Activated naive CD8-positive, alpha-beta T cell treated with anti-CD3 and anti-CD28 coated beads for 36 hours (primary cell): Measurements from ENCODE around the gene LRIG1. TPM values are rescaled to one million over a fixed set of nuclear protein-coding genes. Genes with fewer than 3 reads are reported as not detected.

Source experiments
- DNase-seq: peaks from one replicate; pipeline ENCODE4 v3.0.0; 2021
- H3K27ac Mint-ChIP-seq: one replicate; pipeline ENCODE4 v1.8.0; 2022; ENCODE audit warnings: mild to moderate bottlenecking, moderate library complexity, mixed read lengths
- H3K27me3 Mint-ChIP-seq: one replicate; pipeline ENCODE4 v1.8.0; 2022; ENCODE audit warnings: mild to moderate bottlenecking, mixed read lengths
- H3K36me3 Mint-ChIP-seq: one replicate; pipeline ENCODE4 v1.8.0; 2021; ENCODE audit warnings: mild to moderate bottlenecking, mixed read lengths
- H3K4me1 Mint-ChIP-seq: one replicate; pipeline ENCODE4 v1.8.0; 2021; ENCODE audit warnings: mixed read lengths
- H3K4me3 Mint-ChIP-seq: one replicate; pipeline ENCODE4 v1.8.0; 2022; ENCODE audit warnings: mild to moderate bottlenecking, moderate library complexity, mixed read lengths
- H3K9me3 Mint-ChIP-seq: one replicate; pipeline ENCODE4 v1.8.0; 2022; ENCODE audit warnings: mixed read lengths
- total RNA-seq, 2 experiments: library from RNA; stranded (reverse); gene quantifications; one replicate each; pipeline ENCODE4 v1.2.3, GENCODE V29; 2021

Gene LRIG1
- total RNA-seq, 2 experiments from 2014 or later, result 8.2 to 8.5 TPM

DNA sequence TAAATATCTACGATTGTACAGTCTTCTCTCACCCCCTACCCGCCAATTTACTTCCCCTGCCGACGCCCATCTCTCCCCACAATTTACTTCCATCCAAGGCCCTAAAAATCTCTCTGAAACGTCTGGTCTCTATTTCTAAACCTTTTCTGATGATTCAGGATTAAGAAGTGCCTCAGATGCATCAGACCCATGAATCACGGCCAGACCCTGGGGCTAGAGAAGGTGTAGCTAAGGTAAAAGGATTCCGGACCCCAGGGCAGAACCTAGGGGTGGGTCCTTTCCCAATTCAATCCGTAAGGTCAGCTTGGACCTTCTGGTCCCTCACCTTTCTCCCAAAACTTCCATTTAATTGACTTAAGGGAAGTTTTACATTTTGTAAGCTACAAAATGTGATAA lies 46.4 kb downstream of the LRIG1 start:
- Mint-ChIP-seq H3K27ac (no peak overlapping the region), H3K36me3 (peaks cover 1% of the 10 kb centered on the region), H3K4me1 (no peaks in the 10 kb centered on the region), H3K4me3 (no peak overlapping the region), H3K27me3 (no peaks in the 10 kb centered on the region), H3K9me3 (no peaks in the 10 kb centered on the region)
- DNase-seq, result no peak

DNA sequence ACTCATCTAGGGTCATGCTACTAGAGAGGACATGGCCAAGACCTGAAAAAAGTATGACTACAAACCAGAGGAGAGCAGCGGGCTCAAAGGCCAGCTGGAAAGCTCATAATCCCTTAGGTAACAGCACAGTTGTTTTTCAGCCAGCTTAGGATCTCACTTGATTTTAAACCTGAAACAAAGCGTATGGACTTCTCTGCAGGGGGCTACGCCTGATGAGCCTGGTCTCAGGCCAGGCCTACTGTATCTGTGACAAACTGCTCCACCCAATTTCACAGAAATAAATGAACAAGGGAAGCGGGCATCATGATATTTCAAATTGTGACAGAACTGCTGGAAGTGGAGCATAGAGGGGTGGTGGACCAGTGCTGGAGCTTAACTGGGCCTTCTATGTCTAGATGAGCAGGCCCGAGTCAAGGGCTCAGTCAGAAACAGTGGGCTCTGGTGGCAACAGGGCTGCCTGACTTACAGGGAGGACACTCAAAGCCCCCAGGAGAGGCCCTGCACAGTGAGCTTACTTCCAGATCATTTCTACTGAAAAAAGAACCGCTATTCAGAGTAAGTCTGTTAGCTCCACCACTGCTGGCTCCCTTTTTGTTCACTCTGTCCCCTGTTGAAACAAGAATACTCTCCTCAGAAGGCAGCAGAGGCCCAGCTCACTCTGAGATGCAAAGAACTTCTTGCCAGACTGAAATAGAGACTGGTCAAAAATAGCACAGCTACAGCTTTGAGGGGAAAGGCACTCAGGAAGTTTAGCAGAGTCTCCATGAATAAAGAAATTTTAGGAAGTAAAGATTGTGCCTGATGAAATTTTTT lies 47.0 kb downstream of the LRIG1 start:
- peaks cover 1% of the 10 kb centered on the region for H3K36me3 Mint-ChIP-seq
- no peak overlapping the region for H3K4me3 Mint-ChIP-seq
- no peak overlapping the region for H3K27ac Mint-ChIP-seq
- H3K9me3 Mint-ChIP-seq, result no peaks in the 10 kb centered on the region
- DNase-seq, result no peak
- no peaks in the 10 kb centered on the region for H3K4me1 Mint-ChIP-seq
- no peaks in the 10 kb centered on the region for H3K27me3 Mint-ChIP-seq

DNA sequence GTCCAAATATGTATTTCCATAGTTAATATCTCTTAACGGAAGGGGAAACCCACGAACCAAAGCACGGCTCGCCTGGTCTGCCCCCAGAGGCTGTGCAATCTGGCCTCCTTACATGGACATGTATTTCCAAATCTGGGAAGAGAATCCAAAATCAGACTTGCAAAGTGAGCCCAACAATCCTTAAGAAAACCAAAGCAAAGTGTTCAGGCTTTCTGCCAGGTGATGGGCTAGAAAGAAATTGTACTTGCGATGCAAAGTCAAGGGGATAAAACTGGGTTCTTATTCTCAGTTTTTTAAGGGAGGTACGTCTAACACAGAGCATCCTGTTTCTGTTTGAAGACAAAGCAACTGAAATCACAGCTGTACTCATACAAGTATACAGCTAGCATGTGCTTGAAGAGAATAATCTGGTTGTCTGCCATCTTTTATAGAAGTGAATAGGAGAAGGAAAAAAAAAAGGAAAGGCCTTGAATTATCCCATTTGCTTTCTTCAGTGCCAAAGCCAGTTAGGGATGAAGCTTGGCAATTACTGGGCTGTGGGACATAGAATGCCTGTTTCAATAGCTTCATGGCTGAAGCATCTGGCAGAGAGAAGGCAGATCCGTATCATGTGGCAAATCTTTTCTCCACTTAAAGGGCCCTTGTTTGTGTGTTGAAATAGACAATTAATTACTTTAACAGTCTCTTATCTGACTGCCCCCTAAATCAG lies 48.4 kb downstream of the LRIG1 start:
- DNase-seq, result no peak
- Mint-ChIP-seq H3K9me3 (no peaks in the 10 kb centered on the region), H3K4me3 (no peak overlapping the region), H3K4me1 (no peaks in the 10 kb centered on the region), H3K27ac (no peak overlapping the region), H3K27me3 (no peaks in the 10 kb centered on the region), H3K36me3 (peaks cover 1% of the 10 kb centered on the region)

DNA sequence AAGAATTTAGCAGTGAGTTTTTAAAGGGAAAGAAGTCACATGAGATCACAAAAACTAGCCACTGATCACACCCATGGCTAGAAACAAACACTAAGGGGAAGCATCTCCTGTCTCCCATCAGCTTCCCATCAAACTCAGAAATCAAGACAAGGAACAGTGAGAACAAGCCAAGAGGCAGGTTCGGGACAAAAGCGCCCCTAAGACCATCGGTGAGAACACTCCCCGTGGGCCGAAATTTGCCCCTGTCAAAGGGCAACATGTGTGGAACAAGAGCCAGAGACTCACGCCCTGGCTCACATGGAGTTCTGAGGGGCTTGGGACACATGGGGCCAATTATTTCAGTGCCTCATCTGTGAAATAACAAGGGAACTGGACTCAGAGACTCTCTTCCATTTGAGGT lies 49.1 kb downstream of the LRIG1 start:
- no peak for DNase-seq
- Mint-ChIP-seq H3K36me3 (peaks cover 1% of the 10 kb centered on the region), H3K4me1 (no peaks in the 10 kb centered on the region), H3K4me3 (no peak overlapping the region), H3K27me3 (no peaks in the 10 kb centered on the region), H3K9me3 (no peaks in the 10 kb centered on the region), H3K27ac (no peak overlapping the region)

DNA sequence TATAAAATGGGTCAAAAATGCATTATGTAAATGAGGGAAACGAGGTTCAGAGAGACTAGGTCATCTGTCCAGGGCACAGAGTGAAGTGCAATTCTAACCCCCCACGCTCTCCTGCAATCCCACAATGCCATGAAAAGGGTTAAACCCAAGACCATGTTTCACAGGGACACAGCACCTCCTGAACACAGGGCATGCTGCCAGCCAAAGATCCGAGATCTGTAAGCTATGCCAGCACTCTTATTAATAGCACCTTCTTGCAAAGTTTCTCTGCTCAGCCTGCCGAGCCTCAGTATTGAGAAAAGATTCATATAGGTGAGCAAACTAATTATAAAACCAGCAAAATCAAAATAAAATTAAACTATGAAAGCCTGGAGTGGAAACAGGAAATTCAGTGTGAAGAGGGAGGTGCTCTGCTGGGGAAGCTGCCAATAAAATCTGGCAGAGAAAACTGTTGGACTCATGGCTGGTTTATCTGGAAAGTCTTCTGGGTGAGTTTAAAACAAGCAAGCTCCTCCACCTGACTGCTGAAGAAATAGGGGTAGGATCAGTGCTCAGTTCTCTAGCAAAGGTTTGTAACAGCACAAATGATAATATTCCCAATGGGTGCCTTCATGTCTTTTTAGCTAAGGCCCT lies 50.3 kb downstream of the LRIG1 start:
- Mint-ChIP-seq H3K27me3 (no peaks in the 10 kb centered on the region), H3K4me3 (no peak overlapping the region), H3K9me3 (no peaks in the 10 kb centered on the region), H3K4me1 (no peaks in the 10 kb centered on the region), H3K27ac (no peak overlapping the region), H3K36me3 (no peaks in the 10 kb centered on the region)
- DNase-seq, result no peak

DNA sequence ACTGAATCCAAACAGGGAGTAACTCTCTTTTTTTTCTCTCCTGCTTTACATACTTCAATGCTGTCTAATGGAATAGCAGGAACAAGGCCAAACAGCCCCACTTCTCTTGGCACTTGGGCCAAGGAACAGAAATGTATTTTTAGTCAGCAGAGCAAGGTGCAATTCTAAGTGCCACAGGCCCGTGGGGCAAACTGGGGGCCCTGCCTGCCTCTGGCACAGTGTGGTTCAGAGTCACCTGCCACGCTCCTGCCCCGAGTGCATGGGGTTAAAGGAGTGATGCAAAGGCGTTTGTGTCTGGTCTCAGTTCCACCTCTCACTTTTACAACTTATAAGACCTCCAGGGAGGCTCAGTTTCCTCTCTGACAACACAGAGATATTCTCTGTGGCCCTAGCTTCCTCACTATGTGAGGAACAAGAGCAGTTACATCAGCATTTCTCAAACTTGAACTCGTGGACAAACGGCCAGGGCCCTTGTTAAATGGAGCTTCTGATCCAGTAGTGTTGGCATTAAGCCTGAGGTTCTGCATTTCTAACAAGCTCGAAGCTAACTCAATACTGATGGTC lies 51.3 kb downstream of the LRIG1 start:
- Mint-ChIP-seq H3K27ac (no peak overlapping the region), H3K27me3 (no peaks in the 10 kb centered on the region), H3K36me3 (no peaks in the 10 kb centered on the region)

DNA sequence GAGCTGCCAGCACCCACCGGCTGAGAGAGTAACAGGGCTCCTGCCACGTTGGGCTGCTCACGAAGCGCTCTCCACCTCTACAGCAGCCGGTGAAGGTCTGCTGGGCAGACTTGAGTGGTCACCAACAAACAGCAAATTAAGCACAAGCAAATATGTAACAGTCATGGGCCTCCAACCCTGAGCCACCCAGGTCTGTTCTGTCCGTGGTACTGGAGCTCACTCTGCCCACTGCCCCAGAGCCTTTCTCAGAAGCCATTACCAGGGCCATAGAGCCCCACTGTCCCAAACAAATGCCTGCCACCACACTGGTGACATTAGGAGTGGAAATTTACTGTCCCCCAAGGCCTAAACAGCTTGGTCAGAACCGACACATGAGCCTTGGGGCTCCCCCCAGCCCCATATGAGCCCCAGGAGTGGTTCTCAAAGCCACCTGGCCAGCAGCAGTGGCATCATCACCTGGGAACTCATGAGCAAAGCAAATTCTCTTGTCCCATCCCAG lies 56.6 kb downstream of the LRIG1 start:
- Mint-ChIP-seq H3K4me1 (peaks cover 9% of the 10 kb centered on the region), H3K27me3 (no peaks in the 10 kb centered on the region), H3K36me3 (no peaks in the 10 kb centered on the region), H3K4me3 (no peak overlapping the region), H3K9me3 (no peaks in the 10 kb centered on the region), H3K27ac (no peak overlapping the region)
- no peak for DNase-seq

More for the DNA sequence above, 51.3 kb downstream of the LRIG1 start:
- H3K9me3 Mint-ChIP-seq, result no peaks in the 10 kb centered on the region
- no peaks in the 10 kb centered on the region for H3K4me1 Mint-ChIP-seq
- H3K4me3 Mint-ChIP-seq, result no peak overlapping the region
- DNase-seq, result no peak

DNA sequence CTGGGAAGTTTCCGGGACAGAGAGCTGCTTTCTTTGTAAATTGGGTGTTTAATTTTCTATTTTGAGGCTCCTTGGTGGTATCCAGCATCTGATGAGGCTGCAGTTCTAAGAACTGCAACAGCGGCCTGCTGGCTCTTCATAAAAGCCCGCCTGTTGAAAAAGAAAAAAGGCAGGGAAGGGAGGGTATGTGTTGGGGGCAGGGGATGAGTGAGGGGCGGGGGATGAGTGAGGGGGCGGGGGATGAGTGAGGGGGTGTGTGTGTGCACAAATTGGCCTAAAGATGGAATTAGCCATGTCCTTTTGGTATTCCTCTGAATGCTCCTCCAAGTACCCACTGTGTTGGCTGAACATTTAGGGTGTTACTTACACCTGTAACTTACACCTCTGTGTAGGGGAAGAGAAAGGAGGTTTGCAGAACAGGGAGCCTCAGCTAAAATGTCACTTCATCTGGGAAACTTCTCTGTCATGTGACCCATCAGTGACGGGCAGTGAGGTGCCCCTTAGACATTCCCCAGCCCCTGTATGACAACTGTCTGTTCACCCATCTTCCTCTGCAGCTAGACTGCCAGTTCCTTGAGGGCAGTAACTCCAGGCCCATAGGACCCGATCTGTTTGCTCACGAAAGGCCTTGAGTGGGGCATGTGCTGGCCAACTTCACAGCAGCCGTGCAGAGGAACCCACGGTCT lies 57.6 kb downstream of the LRIG1 start:
- Mint-ChIP-seq H3K4me3 (no peak overlapping the region), H3K27me3 (no peaks in the 10 kb centered on the region), H3K4me1 (peaks cover 9% of the 10 kb centered on the region), H3K36me3 (no peaks in the 10 kb centered on the region), H3K27ac (no peak overlapping the region), H3K9me3 (no peaks in the 10 kb centered on the region)
- DNase-seq, result no peak

DNA sequence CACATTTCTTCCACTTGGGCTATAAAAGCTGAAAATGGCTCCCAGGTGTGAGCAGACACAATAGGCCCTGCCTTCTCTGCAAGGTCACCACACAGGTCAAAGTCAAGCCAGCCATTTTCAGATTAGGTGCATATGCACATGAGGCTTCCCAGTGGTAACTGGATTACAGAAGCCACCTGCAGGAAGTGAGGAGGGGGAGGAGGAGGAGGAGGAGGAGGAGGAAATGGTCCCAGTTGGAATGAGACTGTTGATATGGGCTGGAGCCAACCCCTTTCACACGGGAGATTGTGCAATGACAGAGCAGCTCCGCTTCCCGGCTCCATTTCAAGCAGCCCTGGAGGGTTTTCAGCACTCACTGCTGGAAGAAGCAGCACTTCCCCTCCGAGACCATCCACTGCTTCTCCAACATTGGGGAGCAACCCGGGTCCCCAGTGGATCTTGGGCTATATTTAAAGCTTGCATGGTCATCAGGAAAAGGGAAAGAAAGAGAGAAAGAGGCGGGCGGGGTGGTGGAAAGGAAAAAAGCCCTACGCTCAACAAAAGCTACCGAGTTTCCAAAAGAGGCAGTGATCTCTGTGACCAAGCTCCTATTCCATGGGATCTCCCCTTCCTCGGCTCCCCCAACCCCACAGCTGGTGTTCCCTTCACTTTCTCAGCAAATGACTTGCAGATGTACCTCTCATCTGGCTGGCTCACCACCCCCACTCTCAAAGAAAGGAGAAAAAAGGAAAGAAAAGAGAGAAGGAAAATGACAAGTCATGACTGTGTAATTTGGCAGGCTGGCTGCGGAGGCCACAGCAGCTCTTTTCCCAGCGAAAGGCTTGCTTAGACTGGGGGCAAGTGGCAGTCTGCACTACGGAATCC lies 58.3 kb downstream of the LRIG1 start:
- Mint-ChIP-seq H3K4me3 (no peak overlapping the region), H3K36me3 (no peaks in the 10 kb centered on the region), H3K4me1 (peaks cover 9% of the 10 kb centered on the region), H3K27me3 (no peaks in the 10 kb centered on the region), H3K27ac (no peak overlapping the region), H3K9me3 (no peaks in the 10 kb centered on the region)
- no peak for DNase-seq

DNA sequence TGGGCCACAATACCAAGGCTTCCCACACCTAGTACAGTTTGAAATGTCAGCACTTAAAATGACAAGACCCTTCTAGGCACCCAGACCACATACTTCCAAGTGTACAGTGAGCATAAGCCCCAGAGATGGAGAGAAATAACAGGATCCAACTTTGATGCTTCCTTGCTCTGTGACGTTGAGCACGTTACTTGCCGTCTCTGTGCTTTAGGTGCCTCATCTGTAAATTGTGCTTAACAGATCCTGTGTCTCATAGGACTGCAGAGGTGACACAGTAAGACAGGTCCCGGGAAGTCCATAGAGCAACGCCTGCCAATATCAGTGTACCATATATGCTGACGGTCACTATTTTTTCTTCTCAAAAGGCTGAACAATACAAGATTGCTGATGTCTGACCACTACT lies 59.1 kb downstream of the LRIG1 start:
- no peak overlapping the region for H3K27ac Mint-ChIP-seq
- peaks cover 9% of the 10 kb centered on the region for H3K4me1 Mint-ChIP-seq
- H3K27me3 Mint-ChIP-seq, result peaks cover 4% of the 10 kb centered on the region
- no peak overlapping the region for H3K4me3 Mint-ChIP-seq
- no peaks in the 10 kb centered on the region for H3K36me3 Mint-ChIP-seq
- DNase-seq, result no peak
- no peaks in the 10 kb centered on the region for H3K9me3 Mint-ChIP-seq

DNA sequence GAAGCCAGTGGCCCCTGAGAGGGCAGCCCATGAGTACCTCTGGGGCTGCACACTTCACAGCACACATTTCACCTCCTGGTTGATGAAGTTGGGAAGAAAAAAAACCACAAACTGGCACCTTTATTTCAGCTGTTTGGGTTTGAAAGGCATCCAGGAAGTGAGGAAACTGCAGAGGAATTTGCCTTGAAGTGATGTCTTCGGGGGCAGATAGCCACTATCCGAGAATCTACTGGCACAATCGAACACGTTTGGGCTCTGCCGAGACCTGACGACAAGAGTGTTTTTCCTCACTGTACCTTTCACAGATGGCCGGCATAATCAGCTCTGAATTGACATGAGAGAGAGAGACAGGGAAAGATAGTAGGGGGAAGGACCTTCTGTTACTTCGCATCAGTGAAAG lies 59.7 kb downstream of the LRIG1 start:
- H3K27ac Mint-ChIP-seq, result no peak overlapping the region
- H3K27me3 Mint-ChIP-seq, result peaks cover 7% of the 10 kb centered on the region
- H3K4me3 Mint-ChIP-seq, result no peak overlapping the region
- H3K9me3 Mint-ChIP-seq, result no peaks in the 10 kb centered on the region
- H3K4me1 Mint-ChIP-seq, result peaks cover 9% of the 10 kb centered on the region
- no peak for DNase-seq
- no peaks in the 10 kb centered on the region for H3K36me3 Mint-ChIP-seq

DNA sequence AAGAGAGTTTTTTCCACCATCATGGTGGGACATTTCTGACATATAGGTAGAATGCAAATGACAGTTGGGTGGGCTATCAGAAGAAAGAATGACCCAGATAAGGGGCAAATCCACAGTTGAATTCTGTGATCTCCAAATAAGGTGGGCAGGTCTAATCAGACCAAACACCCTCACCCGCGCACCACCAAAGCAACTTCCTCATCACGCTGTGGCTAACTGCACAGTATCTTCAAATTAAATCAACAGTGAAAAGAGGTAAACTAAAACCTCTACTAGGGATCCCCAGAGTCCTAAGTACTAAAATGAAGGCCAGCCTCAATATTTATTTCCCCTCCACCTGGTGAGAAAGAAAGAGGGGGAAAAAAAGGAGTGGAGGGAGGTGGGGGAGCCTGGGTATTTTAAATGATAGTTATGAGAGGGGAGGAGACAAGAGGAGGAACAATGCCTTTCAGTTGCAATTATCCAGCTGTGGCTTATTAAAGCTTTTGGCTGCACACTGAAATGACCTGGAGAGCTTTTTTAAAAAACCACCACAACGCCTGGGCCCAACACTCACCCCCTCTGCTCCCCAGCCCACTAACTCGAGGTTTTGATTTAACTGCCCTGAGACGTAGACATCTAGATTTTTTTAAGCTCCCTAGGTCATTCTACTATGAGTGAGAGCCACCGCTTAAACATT lies 61.0 kb downstream of the LRIG1 start:
- Mint-ChIP-seq H3K36me3 (no peaks in the 10 kb centered on the region), H3K4me1 (peaks cover 9% of the 10 kb centered on the region)

DNA sequence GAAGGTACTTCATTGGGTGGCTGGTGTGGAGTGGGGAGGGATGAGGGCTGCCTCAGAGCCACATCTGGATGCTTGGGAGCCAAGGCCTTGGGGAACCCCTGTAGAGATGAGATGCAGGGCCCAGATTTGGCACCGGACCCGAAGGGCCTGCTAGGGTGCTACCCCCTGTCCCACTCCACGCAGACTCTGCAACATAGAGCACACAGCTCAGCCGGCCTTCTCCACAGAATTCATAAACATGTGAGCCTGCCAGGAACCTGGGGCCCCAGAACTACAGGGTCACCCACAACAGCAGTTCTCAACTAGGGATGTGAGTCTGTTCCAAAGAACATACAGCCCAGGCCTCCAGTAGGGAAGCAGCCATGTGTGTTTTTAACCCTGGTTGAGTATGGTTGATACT lies 62.8 kb downstream of the LRIG1 start:
- Mint-ChIP-seq H3K4me1 (peaks cover 13% of the 10 kb centered on the region), H3K27ac (no peak overlapping the region), H3K27me3 (peaks cover 11% of the 10 kb centered on the region), H3K9me3 (no peaks in the 10 kb centered on the region), H3K4me3 (no peak overlapping the region), H3K36me3 (no peaks in the 10 kb centered on the region)
- no peak for DNase-seq

More for the DNA sequence above, 61.0 kb downstream of the LRIG1 start:
- Mint-ChIP-seq H3K4me3 (no peak overlapping the region), H3K27me3 (peaks cover 11% of the 10 kb centered on the region), H3K9me3 (no peaks in the 10 kb centered on the region), H3K27ac (no peak overlapping the region)
- no peak for DNase-seq
